ENCODE measurements around the gene EDIL3.

EDIL3 gene

GRCh38 chr5:84411832-84412605 lies 27.3 kb upstream of the EDIL3 start:
- TF ChIP-seq, protein P1, sequence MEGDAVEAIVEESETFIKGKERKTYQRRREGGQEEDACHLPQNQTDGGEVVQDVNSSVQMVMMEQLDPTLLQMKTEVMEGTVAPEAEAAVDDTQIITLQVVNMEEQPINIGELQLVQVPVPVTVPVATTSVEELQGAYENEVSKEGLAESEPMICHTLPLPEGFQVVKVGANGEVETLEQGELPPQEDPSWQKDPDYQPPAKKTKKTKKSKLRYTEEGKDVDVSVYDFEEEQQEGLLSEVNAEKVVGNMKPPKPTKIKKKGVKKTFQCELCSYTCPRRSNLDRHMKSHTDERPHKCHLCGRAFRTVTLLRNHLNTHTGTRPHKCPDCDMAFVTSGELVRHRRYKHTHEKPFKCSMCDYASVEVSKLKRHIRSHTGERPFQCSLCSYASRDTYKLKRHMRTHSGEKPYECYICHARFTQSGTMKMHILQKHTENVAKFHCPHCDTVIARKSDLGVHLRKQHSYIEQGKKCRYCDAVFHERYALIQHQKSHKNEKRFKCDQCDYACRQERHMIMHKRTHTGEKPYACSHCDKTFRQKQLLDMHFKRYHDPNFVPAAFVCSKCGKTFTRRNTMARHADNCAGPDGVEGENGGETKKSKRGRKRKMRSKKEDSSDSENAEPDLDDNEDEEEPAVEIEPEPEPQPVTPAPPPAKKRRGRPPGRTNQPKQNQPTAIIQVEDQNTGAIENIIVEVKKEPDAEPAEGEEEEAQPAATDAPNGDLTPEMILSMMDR (IDR thresholded peaks at IDR 0.05; ENCODE audit: insufficient read depth, missing control alignments) = no peak
- DNase-seq (ENCODE audit: insufficient read length, low spot score) (peak; percentile 32), FAIRE-seq (peak; percentile 93)

DNA sequence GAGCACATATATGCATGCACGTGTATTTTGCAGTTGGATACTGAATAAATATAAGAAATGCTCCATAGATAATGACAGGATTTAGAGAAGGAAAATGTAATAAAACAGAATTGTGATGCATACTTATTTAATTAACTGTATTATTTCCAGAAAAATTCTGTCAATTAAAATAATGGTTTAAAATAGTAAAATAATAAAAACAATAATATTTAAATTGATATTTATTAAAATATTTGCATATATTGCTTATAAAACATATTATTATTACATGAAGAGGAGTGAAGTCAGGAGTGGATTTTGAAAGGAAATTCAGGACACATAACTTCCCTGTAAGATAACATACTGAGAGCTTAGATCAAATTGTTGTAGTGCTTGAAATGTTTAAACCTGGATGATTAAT lies 21.4 kb upstream of the EDIL3 start:
- TF ChIP-seq, protein P1 (IDR thresholded peaks at IDR 0.05; ENCODE audit: insufficient read depth, missing control alignments) = no peak
- no peak for FAIRE-seq
- DNase-seq (ENCODE audit: insufficient read length, low spot score) = no peak

GRCh38 chr5:84403773-84404172 lies 19.1 kb upstream of the EDIL3 start:
- TF ChIP-seq, protein P1 (IDR thresholded peaks at IDR 0.05; ENCODE audit: insufficient read depth, missing control alignments) = no peak
- FAIRE-seq = no peak
- DNase-seq (ENCODE audit: insufficient read length, low spot score) = no peak

- no peak for FAIRE-seq
- DNase-seq (ENCODE audit: insufficient read length, low spot score) = no peak
- TF ChIP-seq, protein P1 (IDR thresholded peaks at IDR 0.05; ENCODE audit: insufficient read depth, missing control alignments) = no peak
These were observed 12.7 kb upstream of the EDIL3 start for GRCh38 chr5:84397385-84397784.

GRCh38 chr5:84393969-84394368 lies 9.3 kb upstream of the EDIL3 start:
- DNase-seq (ENCODE audit: insufficient read length, low spot score) (no peak), FAIRE-seq (no peak)
- TF ChIP-seq, protein P1 (IDR thresholded peaks at IDR 0.05; ENCODE audit: insufficient read depth, missing control alignments) = no peak

GRCh38 chr5:84392836-84393235 lies 8.2 kb upstream of the EDIL3 start:
- no peak for FAIRE-seq
- TF ChIP-seq, protein P1 (IDR thresholded peaks at IDR 0.05; ENCODE audit: insufficient read depth, missing control alignments) = no peak
- no peak for DNase-seq (ENCODE audit: insufficient read length, low spot score)

DNA sequence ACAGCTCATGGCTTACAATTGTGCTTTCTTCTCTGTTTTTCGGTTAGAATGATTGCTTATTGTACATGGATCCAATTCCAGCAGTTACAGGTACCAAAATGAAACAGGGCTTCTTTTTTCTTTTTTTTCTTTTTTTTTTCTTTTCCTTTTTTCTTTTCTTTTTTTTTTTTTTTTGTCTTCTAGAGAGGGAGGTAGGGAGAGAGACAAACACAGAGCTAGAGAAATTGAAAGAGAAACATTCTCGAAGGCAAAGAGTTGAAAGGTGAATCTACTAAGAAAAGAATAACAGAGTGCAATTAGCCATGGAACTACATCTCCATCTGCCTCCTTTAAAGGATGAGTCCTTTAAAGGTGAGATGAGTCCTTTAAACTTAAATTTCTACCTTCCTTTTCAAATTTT lies 1.0 kb upstream of the EDIL3 start:
- TF ChIP-seq, protein P1 (IDR thresholded peaks at IDR 0.05; ENCODE audit: insufficient read depth, missing control alignments) = no peak
- no peak for FAIRE-seq
- DNase-seq (ENCODE audit: insufficient read length, low spot score) = no peak

Measured in D721Med (cell line).